ENCODE data around the gene SLCO4A1.

DNA sequence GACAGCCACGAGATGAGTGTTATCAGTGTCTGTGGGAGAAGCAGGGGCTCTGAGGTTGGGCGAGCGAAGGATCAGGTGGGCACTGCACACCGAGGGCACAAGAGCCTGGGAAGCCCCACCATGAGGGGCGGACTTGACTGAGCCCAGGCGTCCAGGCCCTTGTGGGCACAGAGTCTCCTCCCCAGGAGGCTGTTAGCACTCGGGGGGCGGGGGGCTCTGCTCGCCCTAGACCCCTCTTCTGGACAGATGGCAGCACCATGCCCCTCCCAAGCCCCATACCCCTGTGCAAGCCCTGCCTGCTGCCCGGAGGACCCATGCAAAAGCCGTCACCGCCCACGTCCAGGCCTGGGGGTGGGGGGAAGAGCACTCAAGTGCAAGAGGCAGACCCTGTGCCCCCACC, 21.7 kb upstream of the SLCO4A1 start:
- TF ChIP-seq, protein P1, sequence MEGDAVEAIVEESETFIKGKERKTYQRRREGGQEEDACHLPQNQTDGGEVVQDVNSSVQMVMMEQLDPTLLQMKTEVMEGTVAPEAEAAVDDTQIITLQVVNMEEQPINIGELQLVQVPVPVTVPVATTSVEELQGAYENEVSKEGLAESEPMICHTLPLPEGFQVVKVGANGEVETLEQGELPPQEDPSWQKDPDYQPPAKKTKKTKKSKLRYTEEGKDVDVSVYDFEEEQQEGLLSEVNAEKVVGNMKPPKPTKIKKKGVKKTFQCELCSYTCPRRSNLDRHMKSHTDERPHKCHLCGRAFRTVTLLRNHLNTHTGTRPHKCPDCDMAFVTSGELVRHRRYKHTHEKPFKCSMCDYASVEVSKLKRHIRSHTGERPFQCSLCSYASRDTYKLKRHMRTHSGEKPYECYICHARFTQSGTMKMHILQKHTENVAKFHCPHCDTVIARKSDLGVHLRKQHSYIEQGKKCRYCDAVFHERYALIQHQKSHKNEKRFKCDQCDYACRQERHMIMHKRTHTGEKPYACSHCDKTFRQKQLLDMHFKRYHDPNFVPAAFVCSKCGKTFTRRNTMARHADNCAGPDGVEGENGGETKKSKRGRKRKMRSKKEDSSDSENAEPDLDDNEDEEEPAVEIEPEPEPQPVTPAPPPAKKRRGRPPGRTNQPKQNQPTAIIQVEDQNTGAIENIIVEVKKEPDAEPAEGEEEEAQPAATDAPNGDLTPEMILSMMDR (IDR thresholded peaks at IDR 0.05), result no peak
- no peak for TF ChIP-seq POLR2A (IDR thresholded peaks at IDR 0.05)
